ENCODE measurements around the gene SLC44A4.

GRCh38 chr6:31836474-31837368, 42.1 kb downstream of the SLC44A4 start:
- no peak for TF ChIP-seq EZH2 (IDR thresholded peaks at IDR 0.05; ENCODE audit: borderline replicate concordance, low read depth, low read length, poor library complexity, severe bottlenecking)
- TF ChIP-seq CTCF (conservative IDR thresholded peaks at IDR 0.05; ENCODE audit: low read depth, low read length) = no peak

Data from A673 (cell line).